Activated CD4-positive, alpha-beta T cell treated with anti-CD3 and anti-CD28 coated beads, Interleukin-2, amount 50 U/mL, for 4 hours (primary cell): ENCODE results near the gene FOXD2.

Experiments used
- DNase-seq, 2 experiments: peaks; one replicate each; pipeline ENCODE4 v3.0.0-alpha.2; 2020

FOXD2 gene

DNA sequence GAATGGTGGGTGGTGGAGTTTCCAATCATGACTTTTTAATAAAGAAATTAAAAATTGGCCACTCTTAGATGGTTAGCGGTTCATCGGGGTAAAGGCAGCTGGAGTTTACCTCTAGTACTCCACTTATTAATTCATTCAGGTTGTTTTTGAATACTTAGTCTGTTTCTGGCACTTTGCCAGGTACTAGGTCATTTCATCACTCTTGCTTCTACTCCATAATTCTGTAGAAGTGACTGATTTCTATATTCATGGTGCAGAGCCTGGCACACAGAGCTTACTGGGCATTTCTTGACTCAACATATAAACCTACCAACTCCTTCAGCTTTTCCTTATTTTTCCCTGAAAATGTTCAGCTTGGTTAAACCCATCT lies 31.5 kb downstream of the FOXD2 start:
- no peak for DNase-seq

DNA sequence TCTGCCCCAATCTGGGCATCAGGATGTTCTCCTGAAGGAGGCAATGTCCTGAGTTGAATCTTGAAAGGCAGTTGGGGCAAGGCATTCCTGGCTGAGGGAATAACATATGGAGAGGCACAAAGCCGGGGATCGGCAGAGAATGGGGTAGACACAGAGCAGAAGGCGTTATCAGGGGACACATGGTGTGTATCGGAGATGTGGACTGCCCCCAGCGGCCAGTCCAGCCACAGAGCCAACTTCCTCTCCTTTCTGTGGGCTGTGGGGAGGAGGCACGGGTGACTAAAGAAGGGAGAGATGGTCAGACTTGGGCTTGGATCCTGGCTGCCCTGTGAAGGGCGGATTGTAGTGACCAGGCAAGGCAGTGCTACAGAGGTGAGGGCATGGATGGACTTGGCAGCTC lies 32.1 kb downstream of the FOXD2 start:
- no peak for DNase-seq

DNA sequence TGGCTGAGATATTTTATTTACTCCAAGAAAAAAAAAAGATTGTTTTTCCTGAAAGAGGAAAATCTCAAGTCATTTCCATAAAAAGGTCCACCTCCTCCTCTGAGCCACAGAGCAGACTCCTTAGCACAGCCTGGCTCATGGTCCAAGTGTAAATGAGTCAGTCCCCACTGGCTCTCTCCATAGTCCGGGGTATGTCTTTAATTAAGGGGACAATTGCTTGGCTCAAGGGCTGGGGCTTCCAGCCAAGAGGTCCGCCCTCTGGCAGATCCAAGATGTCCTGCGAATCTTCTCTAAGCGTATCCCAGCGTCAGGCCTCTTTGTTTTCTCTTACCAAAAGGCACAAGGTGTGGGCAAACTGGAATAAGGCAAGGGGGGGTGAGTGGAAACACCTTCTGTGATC lies 33.3 kb downstream of the FOXD2 start:
- DNase-seq = no peak

DNA sequence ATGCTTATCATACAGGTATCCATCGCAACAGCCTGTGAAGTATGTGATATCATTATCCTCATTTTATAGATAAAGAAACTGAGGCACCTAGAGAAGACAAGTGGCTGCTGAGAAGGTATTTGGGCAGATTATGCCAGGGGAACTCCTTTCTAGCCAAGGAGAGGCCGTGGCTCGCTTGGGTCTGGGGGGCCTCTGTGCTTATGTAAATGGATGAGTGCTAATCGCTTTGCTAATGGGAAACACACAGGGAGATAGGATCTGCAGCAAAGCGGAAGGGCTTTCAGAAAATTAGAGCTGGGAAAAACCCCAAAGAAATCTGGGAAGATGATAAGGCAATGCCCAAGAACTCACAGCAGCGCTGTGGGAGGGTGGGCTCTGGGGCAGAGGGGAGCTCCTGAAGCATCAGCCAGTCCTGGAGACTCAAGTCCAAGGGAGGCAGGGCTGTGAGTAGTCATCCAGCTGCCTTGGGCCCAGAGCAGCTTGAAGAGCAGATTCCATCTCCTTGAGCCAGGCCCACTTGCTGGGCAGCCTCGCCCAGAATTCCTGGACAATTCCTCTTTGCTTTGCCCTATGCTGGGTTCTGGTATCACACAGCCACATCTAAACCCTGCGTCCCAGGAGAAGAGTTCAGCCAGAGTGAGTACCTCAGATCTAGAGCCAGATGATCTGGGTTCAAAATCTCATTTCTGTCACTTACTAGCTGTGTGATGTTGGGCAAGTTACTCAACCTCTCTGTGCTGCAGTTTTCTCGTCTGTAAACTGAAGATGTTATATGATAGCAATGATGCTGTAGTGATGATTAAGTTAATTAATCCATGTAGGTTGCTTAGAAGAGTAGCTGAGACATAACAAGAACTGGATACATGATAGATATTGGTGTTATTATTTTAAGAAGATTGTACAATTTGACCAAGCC lies 36.7 kb downstream of the FOXD2 start:
- DNase-seq = no peak

DNA sequence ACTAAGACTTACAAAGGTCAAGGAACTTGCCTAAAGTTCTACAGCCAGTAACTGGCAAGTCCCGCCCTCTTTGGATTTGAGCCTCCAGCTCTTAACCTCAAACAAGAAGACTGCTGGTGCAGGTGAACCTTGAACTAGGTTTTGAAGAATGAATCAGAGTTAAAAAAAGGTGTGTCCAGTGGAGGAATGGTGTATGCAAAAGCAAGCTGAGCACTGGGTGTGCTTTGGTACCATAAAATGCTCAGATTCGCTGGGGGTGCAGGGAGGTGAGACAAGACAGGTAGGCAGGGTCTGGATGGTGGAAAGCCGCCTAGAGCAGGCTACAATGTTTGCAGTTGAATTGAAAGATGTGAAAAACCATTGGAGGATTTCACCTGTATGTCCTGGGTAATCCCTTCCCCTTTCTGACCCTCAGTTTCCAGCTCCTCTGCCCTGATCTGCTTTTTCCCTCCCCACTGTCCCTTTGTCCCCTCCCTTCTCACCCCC lies 39.8 kb downstream of the FOXD2 start:
- DNase-seq = no peak

DNA sequence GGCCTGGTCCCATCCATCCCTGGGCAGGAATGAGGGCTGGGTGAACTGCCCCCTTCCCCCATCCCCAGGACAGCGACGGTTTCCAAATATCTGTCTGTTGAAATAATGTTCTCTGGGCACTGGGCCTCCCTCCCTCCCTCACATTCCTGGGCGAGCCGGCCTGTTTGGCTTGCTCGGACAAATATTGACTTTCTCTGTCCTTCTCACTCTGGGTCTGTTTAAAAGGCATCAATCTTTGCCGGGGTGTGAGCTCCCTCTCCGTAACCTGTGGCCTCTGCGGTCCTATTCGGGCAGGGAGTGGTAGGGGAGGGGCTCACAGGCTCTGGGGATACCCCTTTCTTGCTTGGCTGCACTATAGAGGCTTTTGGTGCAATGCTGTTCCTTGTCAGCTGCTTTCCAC lies 40.2 kb downstream of the FOXD2 start:
- DNase-seq = no peak

DNA sequence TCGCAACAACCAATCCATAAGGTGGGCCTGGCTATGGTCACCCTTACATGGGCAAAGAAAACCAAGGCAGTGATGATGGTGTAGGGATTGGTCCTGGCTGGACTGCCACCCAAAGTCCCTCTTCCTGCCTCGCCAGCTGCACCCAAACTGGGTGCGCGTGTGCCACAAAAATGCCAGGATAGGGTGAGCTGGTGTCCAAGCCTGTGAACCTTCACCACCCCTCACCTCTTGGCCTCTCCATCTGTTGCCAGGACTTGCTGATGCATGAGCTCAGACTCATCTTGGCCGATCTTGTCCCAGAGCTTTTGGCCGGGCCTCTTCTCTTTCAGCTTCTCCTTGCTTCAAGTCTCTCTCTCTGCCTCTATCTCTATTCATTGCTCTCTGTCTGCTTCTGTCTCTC lies 41.8 kb downstream of the FOXD2 start:
- no peak for DNase-seq

DNA sequence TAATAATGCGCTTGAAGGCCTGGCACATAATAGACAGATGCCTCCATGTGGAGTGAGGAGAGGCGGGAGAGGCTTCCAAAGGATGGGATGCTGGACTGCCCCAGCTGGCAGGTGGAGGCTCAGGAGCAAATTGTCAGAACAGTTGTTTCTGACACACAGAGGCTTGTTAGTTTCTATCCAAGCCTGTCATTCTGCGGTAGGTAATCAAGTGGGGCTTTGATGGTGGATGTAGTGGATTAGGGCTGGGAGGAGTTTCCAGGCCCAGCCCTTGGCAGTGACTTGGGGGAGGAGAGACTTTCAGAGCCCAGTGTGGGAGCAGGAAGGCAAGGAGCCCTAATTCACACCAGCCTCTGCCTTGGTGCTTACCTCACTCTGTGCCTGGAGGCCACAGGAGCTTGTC lies 44.1 kb downstream of the FOXD2 start:
- DNase-seq = no peak

DNA sequence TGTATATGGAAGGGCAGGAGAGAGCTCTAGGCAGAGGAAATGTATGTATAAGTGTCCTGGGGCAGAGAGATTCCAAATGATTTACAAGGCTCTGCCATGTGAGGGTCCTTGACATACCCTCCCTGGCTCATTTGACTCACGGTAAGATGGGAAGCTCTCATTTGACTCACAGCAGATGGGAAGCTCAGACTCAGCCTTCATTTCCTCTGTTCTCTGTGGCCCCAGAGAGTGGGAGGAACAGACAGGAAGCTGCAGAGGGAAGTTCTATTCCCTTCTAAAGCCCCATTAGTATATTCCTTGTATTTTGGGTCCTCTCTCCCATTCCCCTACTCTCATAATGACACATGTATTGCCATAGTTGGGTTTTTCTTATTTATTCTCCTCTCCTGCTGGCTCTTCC lies 44.9 kb downstream of the FOXD2 start:
- DNase-seq = no peak

DNA sequence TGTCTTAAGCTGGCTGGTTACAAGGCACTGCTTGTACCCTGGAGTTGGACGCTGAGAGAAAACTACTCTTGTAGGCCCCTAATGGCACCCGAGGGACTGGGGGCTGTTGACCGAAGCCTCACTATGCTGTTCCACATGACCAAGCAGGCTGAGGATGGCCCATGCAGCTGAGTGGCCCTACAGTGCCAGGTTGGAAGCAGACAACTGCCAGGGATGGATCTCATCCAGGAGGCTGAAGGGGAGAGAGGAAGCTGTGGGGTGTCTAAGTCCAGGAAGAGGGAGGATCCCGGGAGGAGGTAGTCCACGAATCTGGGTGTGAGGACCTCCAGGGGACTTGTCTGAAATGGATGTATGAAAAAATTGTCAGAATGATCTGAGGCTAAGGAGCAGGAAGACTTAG lies 45.8 kb downstream of the FOXD2 start:
- no peak for DNase-seq

DNA sequence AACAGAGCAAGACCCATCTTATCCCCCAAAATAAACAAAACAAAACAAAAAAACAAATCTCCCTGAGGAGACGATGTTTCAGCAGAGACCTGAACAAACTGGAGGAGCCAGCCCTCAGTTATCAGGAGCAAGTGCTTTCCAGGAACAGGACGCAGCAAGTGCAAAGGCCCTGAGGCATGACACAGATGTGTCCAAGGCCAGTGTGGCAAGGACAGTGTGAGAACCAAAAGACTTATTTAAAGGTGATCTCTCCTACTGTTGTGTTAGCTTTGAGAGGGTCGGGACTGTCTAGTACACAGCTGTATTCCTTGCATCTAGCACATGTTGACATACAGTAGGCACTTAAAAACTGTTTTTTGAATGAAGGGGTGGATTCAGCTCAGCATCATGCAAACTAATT lies 48.0 kb downstream of the FOXD2 start:
- DNase-seq = no peak

DNA sequence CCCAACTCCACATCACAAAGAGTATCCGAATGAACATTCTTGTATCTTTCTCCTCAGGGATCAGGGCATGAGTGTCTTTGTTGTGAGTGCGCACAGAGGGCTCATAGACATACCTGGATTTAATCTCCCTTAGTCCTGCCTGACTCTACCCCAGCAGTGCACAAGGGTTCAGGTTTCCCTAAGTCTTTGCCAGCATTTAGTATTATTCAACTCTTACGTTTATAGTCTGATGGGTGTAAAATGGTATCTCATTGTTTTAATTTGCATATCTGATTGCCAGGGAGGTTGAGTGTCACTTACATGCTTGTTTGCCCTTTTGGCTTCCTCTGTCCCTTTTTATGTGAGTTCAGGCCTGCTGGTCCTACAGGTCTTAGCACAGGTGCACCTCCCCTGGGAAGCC lies 49.5 kb downstream of the FOXD2 start:
- no peak for DNase-seq

DNA sequence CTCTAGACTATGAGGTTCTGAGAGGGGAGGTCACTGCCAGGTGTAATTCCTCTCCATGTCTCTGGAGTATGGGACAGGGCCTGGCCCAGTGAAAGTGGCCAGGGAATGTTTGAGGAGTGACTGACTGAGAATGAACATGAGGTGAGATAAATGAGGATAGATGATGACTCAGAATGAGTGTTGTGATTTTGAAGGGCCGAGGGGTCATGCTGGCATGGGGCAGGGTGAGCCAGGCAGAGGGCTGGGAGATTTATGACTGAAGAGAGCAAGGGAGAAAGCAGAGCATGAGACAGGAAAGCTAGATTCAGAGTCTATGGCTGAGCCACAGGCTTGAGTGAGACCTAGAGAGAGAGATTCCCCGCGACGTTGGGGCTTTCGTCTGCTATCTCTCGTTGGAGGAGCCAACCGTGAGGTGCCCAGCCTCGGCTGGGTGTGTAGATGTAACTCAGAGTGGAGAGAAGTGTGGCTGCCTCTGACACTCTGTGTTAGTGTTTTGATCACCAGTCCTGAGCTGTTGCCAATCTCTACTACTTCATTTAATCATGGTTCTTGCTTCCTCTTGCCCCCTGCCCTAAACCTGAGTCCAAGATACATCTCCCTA lies 50.1 kb downstream of the FOXD2 start:
- no peak for DNase-seq
